ENCODE data around the gene PIP4K2A. TPM values are rescaled to one million over a fixed set of nuclear protein-coding genes. Genes with fewer than 3 reads are reported as not detected.

The PIP4K2A gene
- total RNA-seq, 1 donor from 2014 or later = 22.4 TPM

GRCh38 chr10:22648547-22648961 lies 65.8 kb downstream of the PIP4K2A start:
- Mint-ChIP-seq H3K36me3 (ENCODE audit: insufficient read depth) (no peaks in the 10 kb centered on the region), H3K4me1 (ENCODE audit: low read depth) (peaks cover 35% of the 10 kb centered on the region), H3K9me3 (ENCODE audit: low read depth) (no peaks in the 10 kb centered on the region), H3K27ac (no peak overlapping the region), H3K4me3 (ENCODE audit: low read depth) (no peak overlapping the region), H3K27me3 (no peaks in the 10 kb centered on the region)
- no peak for DNase-seq (ENCODE audit: low spot score, unreplicated experiment)
- TF ChIP-seq CTCF (IDR thresholded peaks at IDR 0.05; ENCODE audit: unreplicated experiment) = no peak

DNA sequence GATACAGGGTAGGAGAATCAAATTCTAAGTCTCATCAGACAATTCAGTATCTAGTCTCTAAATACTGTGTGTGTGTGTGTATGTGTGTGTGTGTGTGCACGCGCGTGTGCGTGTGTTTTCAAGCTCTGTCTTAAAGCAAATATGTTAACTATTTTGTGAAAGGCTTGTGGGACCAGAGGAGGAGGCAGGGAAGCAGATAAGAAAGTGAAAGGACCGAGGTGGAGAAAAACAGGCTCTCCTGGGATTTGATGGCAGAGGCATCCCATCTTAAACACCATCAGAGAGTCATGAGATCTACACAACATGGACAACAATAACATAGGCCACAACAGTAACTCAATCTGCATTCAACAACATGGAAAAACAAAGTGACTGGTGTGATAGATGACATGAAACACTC lies 67.1 kb downstream of the PIP4K2A start:
- Mint-ChIP-seq H3K4me1 (ENCODE audit: low read depth) (peaks cover 39% of the 10 kb centered on the region), H3K27ac (no peak overlapping the region), H3K9me3 (ENCODE audit: low read depth) (no peaks in the 10 kb centered on the region), H3K4me3 (ENCODE audit: low read depth) (no peak overlapping the region), H3K27me3 (no peaks in the 10 kb centered on the region), H3K36me3 (ENCODE audit: insufficient read depth) (no peaks in the 10 kb centered on the region)
- no peak for TF ChIP-seq CTCF (IDR thresholded peaks at IDR 0.05; ENCODE audit: unreplicated experiment)
- DNase-seq (ENCODE audit: low spot score, unreplicated experiment) = no peak

DNA sequence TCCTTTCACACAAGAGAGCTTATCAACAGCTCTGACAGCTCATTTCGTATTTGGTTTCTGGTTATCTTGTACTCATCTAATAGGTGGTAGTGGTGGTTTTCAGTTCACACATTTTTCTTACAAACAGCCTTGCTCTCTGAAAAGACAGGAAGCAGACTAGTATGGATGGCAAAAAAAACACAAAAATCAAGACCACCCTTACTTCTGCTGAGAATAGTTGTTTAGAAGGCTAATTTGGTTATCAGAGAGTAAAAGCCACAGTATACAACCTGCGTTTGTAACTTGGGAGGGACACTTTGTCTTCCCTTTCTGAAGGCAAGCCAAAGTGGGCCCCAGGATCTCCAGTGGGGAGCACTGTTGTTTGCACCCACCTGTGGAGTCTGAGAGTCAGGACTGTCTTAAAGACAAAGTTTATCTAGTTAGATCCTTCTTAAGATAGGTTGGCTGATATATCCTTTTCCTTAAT lies 68.0 kb downstream of the PIP4K2A start:
- no peak overlapping the region for H3K4me3 Mint-ChIP-seq (ENCODE audit: low read depth)
- no peak for DNase-seq (ENCODE audit: low spot score, unreplicated experiment)
- no peaks in the 10 kb centered on the region for H3K36me3 Mint-ChIP-seq (ENCODE audit: insufficient read depth)
- H3K9me3 Mint-ChIP-seq (ENCODE audit: low read depth) = no peaks in the 10 kb centered on the region
- H3K27ac Mint-ChIP-seq = peak overlapping the region; percentile 49
- TF ChIP-seq CTCF (IDR thresholded peaks at IDR 0.05; ENCODE audit: unreplicated experiment) = no peak
- H3K27me3 Mint-ChIP-seq = no peaks in the 10 kb centered on the region
- H3K4me1 Mint-ChIP-seq (ENCODE audit: low read depth) = peaks cover 39% of the 10 kb centered on the region

GRCh38 chr10:22644222-22644621 lies 70.2 kb downstream of the PIP4K2A start:
- H3K4me3 Mint-ChIP-seq (ENCODE audit: low read depth) = no peak overlapping the region
- no peaks in the 10 kb centered on the region for H3K9me3 Mint-ChIP-seq (ENCODE audit: low read depth)
- no peak for DNase-seq (ENCODE audit: low spot score, unreplicated experiment)
- H3K27ac Mint-ChIP-seq = no peak overlapping the region
- no peak for TF ChIP-seq CTCF (IDR thresholded peaks at IDR 0.05; ENCODE audit: unreplicated experiment)
- H3K36me3 Mint-ChIP-seq (ENCODE audit: insufficient read depth) = no peaks in the 10 kb centered on the region
- H3K27me3 Mint-ChIP-seq = no peaks in the 10 kb centered on the region
- H3K4me1 Mint-ChIP-seq (ENCODE audit: low read depth) = peaks cover 35% of the 10 kb centered on the region

- no peaks in the 10 kb centered on the region for H3K9me3 Mint-ChIP-seq (ENCODE audit: low read depth)
- no peaks in the 10 kb centered on the region for H3K27me3 Mint-ChIP-seq
- no peaks in the 10 kb centered on the region for H3K36me3 Mint-ChIP-seq (ENCODE audit: insufficient read depth)
- no peak for TF ChIP-seq CTCF (IDR thresholded peaks at IDR 0.05; ENCODE audit: unreplicated experiment)
- peaks cover 32% of the 10 kb centered on the region for H3K4me1 Mint-ChIP-seq (ENCODE audit: low read depth)
- no peak overlapping the region for H3K27ac Mint-ChIP-seq
- DNase-seq (ENCODE audit: low spot score, unreplicated experiment) = no peak
- no peak overlapping the region for H3K4me3 Mint-ChIP-seq (ENCODE audit: low read depth)
Measured at GRCh38 chr10:22643775-22644174, 70.6 kb downstream of the PIP4K2A start.
